ENCODE data around the gene ATXN2. TPM values are rescaled to one million over a fixed set of nuclear protein-coding genes. Genes with fewer than 3 reads are reported as not detected.

The ATXN2 gene
- total RNA-seq, 2 experiments from 2014 or later = 36.1 to 81.4 TPM

DNA sequence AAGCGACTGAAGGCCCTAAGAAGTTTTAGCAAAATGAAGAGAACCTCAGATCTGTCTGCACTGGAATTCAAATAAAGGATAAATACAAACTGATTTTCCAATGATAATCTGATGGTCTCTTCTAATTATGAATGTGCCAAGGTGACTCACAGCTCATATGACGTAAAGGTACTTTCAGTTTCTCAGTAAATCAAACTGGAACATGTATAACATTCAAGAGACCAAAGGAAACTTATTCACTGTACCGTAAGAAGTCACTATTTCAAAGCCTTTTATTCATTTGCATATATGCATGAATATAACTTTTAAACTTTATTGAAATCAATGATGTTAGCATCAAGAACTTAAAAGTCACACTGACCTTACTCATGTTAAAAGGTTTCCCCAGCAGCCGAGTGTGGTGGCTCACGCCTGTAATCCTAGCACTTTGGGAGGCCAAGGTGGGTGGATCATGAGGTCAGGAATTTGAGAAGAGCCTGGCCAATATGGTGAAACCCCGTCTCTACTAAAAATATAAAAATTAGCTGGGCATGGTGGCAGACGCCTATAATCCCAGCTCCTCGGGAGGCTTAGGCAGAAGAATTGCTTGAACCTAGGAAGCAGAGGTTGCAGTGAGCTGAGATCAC, 52.2 kb downstream of the ATXN2 start:
- Histone ChIP-seq H3K79me2 (ENCODE audit: insufficient read depth, low read depth, low read length) (no peaks in the 10 kb centered on the region), H2AFZ (ENCODE audit: low read length) (no peak overlapping the region), H3K9me2 (ENCODE audit: insufficient read depth, low read length) (no peaks in the 10 kb centered on the region), H3K27ac (ENCODE audit: low read depth, low read length, poor library complexity, severe bottlenecking) (no peak overlapping the region), H3K36me3 (ENCODE audit: insufficient read depth, low read length) (peaks cover 84% of the 10 kb centered on the region), H3K4me1 (ENCODE audit: insufficient read depth, low read length, poor library complexity, severe bottlenecking) (no peaks in the 10 kb centered on the region), H3K9me3 (ENCODE audit: low read length) (no peaks in the 10 kb centered on the region), H3K4me3 (ENCODE audit: low read depth, low read length, poor library complexity, severe bottlenecking) (no peak overlapping the region), H3K4me2 (ENCODE audit: low read length) (no peak overlapping the region), H4K20me1 (ENCODE audit: insufficient read depth, low read length) (no peaks in the 10 kb centered on the region)
- no TSS peak for BruUV-seq (replicated peaks)
- ChIA-PET CTCF (ENCODE audit: unreplicated experiment) (interaction anchor here (0.5 kb wide), 1 partner anchor 212 kb away, joined by 6 read pairs; no protein-coding TSS in a partner anchor), POLR2A (interaction anchor here (0.6 to 1.0 kb wide), 2 partner anchors 9 to 278 kb away, joined by 3 read pairs; no protein-coding TSS in a partner anchor)
- intact Hi-C loops (cut with micrococcal nuclease; ENCODE audit: unreplicated experiment) = loop anchor here (10.0 kb wide), 1 partner anchor 118 kb away; no protein-coding TSS in a partner anchor
- DNase-seq (ENCODE audit: low spot score) = no peak
- TF ChIP-seq, protein P1, sequence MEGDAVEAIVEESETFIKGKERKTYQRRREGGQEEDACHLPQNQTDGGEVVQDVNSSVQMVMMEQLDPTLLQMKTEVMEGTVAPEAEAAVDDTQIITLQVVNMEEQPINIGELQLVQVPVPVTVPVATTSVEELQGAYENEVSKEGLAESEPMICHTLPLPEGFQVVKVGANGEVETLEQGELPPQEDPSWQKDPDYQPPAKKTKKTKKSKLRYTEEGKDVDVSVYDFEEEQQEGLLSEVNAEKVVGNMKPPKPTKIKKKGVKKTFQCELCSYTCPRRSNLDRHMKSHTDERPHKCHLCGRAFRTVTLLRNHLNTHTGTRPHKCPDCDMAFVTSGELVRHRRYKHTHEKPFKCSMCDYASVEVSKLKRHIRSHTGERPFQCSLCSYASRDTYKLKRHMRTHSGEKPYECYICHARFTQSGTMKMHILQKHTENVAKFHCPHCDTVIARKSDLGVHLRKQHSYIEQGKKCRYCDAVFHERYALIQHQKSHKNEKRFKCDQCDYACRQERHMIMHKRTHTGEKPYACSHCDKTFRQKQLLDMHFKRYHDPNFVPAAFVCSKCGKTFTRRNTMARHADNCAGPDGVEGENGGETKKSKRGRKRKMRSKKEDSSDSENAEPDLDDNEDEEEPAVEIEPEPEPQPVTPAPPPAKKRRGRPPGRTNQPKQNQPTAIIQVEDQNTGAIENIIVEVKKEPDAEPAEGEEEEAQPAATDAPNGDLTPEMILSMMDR (conservative IDR thresholded peaks at IDR 0.05; ENCODE audit: low read length) = no peak
- no peak for TF ChIP-seq EZH2phosphoT487 (IDR thresholded peaks at IDR 0.05; ENCODE audit: borderline replicate concordance, low read depth, low read length)

DNA sequence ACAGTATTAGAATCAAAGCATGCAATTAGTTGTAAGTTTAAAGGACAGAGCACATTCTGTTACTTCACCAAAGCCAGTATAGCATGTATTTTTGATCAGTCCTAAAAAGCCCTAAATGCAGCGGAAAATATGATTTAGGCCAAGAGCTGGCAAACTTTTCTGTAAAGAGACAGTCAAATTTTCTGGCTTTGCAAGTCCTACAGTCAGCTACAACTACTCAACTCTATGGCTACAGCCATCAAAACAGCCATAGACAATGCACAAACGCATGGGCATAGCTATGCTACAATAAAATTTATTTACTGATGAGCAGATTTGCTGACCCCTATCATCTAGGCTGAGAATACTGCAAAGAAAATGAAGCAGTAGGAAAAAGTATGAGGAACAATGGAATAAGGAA, 52.9 kb downstream of the ATXN2 start:
- no TSS peak for BruUV-seq (replicated peaks)
- Histone ChIP-seq H3K27ac (ENCODE audit: low read depth, low read length, poor library complexity, severe bottlenecking) (no peak overlapping the region), H2AFZ (ENCODE audit: low read length) (no peak overlapping the region), H3K4me1 (ENCODE audit: insufficient read depth, low read length, poor library complexity, severe bottlenecking) (no peaks in the 10 kb centered on the region), H3K36me3 (ENCODE audit: insufficient read depth, low read length) (peaks cover 77% of the 10 kb centered on the region), H3K9me2 (ENCODE audit: insufficient read depth, low read length) (no peaks in the 10 kb centered on the region), H3K9me3 (ENCODE audit: low read length) (no peaks in the 10 kb centered on the region), H4K20me1 (ENCODE audit: insufficient read depth, low read length) (no peaks in the 10 kb centered on the region), H3K4me3 (ENCODE audit: low read depth, low read length, poor library complexity, severe bottlenecking) (no peak overlapping the region), H3K4me2 (ENCODE audit: low read length) (no peak overlapping the region), H3K79me2 (ENCODE audit: insufficient read depth, low read depth, low read length) (no peaks in the 10 kb centered on the region)
- no peak for DNase-seq (ENCODE audit: low spot score)
- no peak for TF ChIP-seq EZH2phosphoT487 (IDR thresholded peaks at IDR 0.05; ENCODE audit: borderline replicate concordance, low read depth, low read length)
- TF ChIP-seq, protein P1 (conservative IDR thresholded peaks at IDR 0.05; ENCODE audit: low read length) = no peak
- intact Hi-C loops (cut with micrococcal nuclease; ENCODE audit: unreplicated experiment) = loop anchor here (10.0 kb wide), 1 partner anchor 119 kb away; no protein-coding TSS in a partner anchor
- CTCF ChIA-PET (ENCODE audit: unreplicated experiment) = interaction anchor here (0.5 kb wide), 1 partner anchor 212 kb away, joined by 6 read pairs; no protein-coding TSS in a partner anchor
- POLR2A ChIA-PET = interaction anchor here (1.0 to 1.1 kb wide), 2 partner anchors 10 to 11 kb away, joined by 3 read pairs; no protein-coding TSS in a partner anchor

DNA sequence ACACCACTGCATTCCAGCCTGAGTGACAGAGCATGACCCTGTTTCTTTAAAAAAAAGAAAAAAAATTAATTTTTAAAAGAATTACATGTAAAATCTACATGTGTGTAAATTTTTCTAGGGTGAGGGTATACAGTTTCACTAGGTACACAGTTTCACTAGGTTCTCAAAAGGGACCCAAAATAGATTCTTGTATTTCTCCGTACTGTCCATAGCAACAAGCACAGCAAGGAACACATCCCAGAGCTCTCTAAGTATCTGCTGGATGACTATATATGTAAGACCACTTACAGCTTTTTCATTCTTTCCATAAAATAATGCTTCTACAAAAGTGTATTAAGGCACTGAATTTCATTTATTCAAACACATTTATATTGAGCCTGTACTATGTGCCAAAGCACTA, 55.1 kb downstream of the ATXN2 start:
- no peaks in the 10 kb centered on the region for H3K79me2 ChIP-seq (ENCODE audit: insufficient read depth, low read depth, low read length)
- intact Hi-C loops (cut with micrococcal nuclease; ENCODE audit: unreplicated experiment) = loop anchor here (10.0 kb wide), 1 partner anchor 121 kb away; no protein-coding TSS in a partner anchor
- ChIA-PET POLR2A (interaction anchor here (0.6 kb wide), 1 partner anchor 1202 kb away, joined by 3 read pairs; no protein-coding TSS in a partner anchor), CTCF (ENCODE audit: unreplicated experiment) (no interaction called here)
- no peaks in the 10 kb centered on the region for H3K9me2 ChIP-seq (ENCODE audit: insufficient read depth, low read length)
- peaks cover 59% of the 10 kb centered on the region for H3K36me3 ChIP-seq (ENCODE audit: insufficient read depth, low read length)
- H3K4me1 ChIP-seq (ENCODE audit: insufficient read depth, low read length, poor library complexity, severe bottlenecking) = no peaks in the 10 kb centered on the region
- no peak overlapping the region for H3K4me3 ChIP-seq (ENCODE audit: low read depth, low read length, poor library complexity, severe bottlenecking)
- no peaks in the 10 kb centered on the region for H4K20me1 ChIP-seq (ENCODE audit: insufficient read depth, low read length)
- no peak overlapping the region for H3K4me2 ChIP-seq (ENCODE audit: low read length)
- no peak overlapping the region for H2AFZ ChIP-seq (ENCODE audit: low read length)
- DNase-seq (ENCODE audit: low spot score) = no peak
- no TSS peak for BruUV-seq (replicated peaks)
- H3K9me3 ChIP-seq (ENCODE audit: low read length) = no peaks in the 10 kb centered on the region
- no peak for TF ChIP-seq EZH2phosphoT487 (IDR thresholded peaks at IDR 0.05; ENCODE audit: borderline replicate concordance, low read depth, low read length)
- TF ChIP-seq, protein P1 (conservative IDR thresholded peaks at IDR 0.05; ENCODE audit: low read length) = no peak
- H3K27ac ChIP-seq (ENCODE audit: low read depth, low read length, poor library complexity, severe bottlenecking) = no peak overlapping the region
